ENCODE results near the gene SORBS1. TPM values are rescaled to one million over a fixed set of nuclear protein-coding genes. Genes with fewer than 3 reads are reported as not detected.

Gene SORBS1
- total RNA-seq, 1 donor from 2014 or later: 16.1 TPM

- no peaks in the 10 kb centered on the region for H3K27me3 ChIP-seq
- Mint-ChIP-seq H3K9me3 (no peaks in the 10 kb centered on the region), H3K27ac (no peak overlapping the region), H3K4me3 (no peak overlapping the region), H3K36me3 (no peaks in the 10 kb centered on the region), H3K27me3 (ENCODE audit: insufficient read depth, low read depth) (no peaks in the 10 kb centered on the region), H3K4me1 (peaks cover 12% of the 10 kb centered on the region)
- H3K36me3 ChIP-seq: no peaks in the 10 kb centered on the region
- H3K9me3 ChIP-seq (ENCODE audit: low read depth): no peaks in the 10 kb centered on the region
- no peak overlapping the region for H3K9ac ChIP-seq
- H3F3A ChIP-seq (ENCODE audit: low read depth): no peaks in the 10 kb centered on the region
- H3K79me2 ChIP-seq (ENCODE audit: low read depth): no peaks in the 10 kb centered on the region
- H4K20me1 ChIP-seq (ENCODE audit: low read depth): no peaks in the 10 kb centered on the region
- H3K4me3 ChIP-seq: no peak overlapping the region
- no peak overlapping the region for H3K27ac ChIP-seq
- DNase-seq (ENCODE audit: low spot score): no peak
- H3K4me2 ChIP-seq: no peak overlapping the region
- no peak overlapping the region for H2AFZ ChIP-seq (replicated peaks)
- H3K4me1 ChIP-seq: peaks cover 6% of the 10 kb centered on the region
- TF ChIP-seq EZH2phosphoT487 (IDR thresholded peaks at IDR 0.05) (no peak), EZH2 (IDR thresholded peaks at IDR 0.05) (no peak), CTCF (IDR thresholded peaks at IDR 0.05) (no peak)
These were observed 234.8 kb downstream of the SORBS1 start for GRCh38 chr10:95326396-95326795.

- no peaks in the 10 kb centered on the region for H3K79me2 ChIP-seq (ENCODE audit: low read depth)
- no peak overlapping the region for H2AFZ ChIP-seq (replicated peaks)
- no peak for DNase-seq (ENCODE audit: low spot score)
- H3K4me1 Mint-ChIP-seq: peaks cover 12% of the 10 kb centered on the region
- no peak overlapping the region for H3K4me2 ChIP-seq
- H3K27me3 ChIP-seq: no peaks in the 10 kb centered on the region
- no peaks in the 10 kb centered on the region for H4K20me1 ChIP-seq (ENCODE audit: low read depth)
- H3K36me3 ChIP-seq: no peaks in the 10 kb centered on the region
- no peaks in the 10 kb centered on the region for H3F3A ChIP-seq (ENCODE audit: low read depth)
- H3K27me3 Mint-ChIP-seq (ENCODE audit: insufficient read depth, low read depth): no peaks in the 10 kb centered on the region
- no peak overlapping the region for H3K9ac ChIP-seq
- no peak for TF ChIP-seq CTCF (IDR thresholded peaks at IDR 0.05)
- no peak for TF ChIP-seq EZH2 (IDR thresholded peaks at IDR 0.05)
- no peak for TF ChIP-seq EZH2phosphoT487 (IDR thresholded peaks at IDR 0.05)
- H3K9me3 Mint-ChIP-seq: no peaks in the 10 kb centered on the region
- no peaks in the 10 kb centered on the region for H3K36me3 Mint-ChIP-seq
- H3K4me1 ChIP-seq: peaks cover 6% of the 10 kb centered on the region
- H3K9me3 ChIP-seq (ENCODE audit: low read depth): no peaks in the 10 kb centered on the region
- no peak overlapping the region for H3K27ac ChIP-seq
- no peak overlapping the region for H3K4me3 ChIP-seq
- no peak overlapping the region for H3K27ac Mint-ChIP-seq
- H3K4me3 Mint-ChIP-seq: no peak overlapping the region
These were observed 235.3 kb downstream of the SORBS1 start for GRCh38 chr10:95325863-95326262.

- no peak overlapping the region for H3K9ac ChIP-seq
- DNase-seq (ENCODE audit: low spot score): no peak
- H3F3A ChIP-seq (ENCODE audit: low read depth): no peaks in the 10 kb centered on the region
- no peak overlapping the region for H3K4me2 ChIP-seq
- Mint-ChIP-seq H3K9me3 (no peaks in the 10 kb centered on the region), H3K27me3 (ENCODE audit: insufficient read depth, low read depth) (no peaks in the 10 kb centered on the region), H3K36me3 (no peaks in the 10 kb centered on the region), H3K4me1 (peaks cover 12% of the 10 kb centered on the region), H3K27ac (no peak overlapping the region), H3K4me3 (no peak overlapping the region)
- H2AFZ ChIP-seq (replicated peaks): no peak overlapping the region
- H4K20me1 ChIP-seq (ENCODE audit: low read depth): no peaks in the 10 kb centered on the region
- H3K27ac ChIP-seq: no peak overlapping the region
- peaks cover 6% of the 10 kb centered on the region for H3K4me1 ChIP-seq
- no peaks in the 10 kb centered on the region for H3K36me3 ChIP-seq
- H3K4me3 ChIP-seq: no peak overlapping the region
- no peaks in the 10 kb centered on the region for H3K27me3 ChIP-seq
- H3K9me3 ChIP-seq (ENCODE audit: low read depth): no peaks in the 10 kb centered on the region
- no peaks in the 10 kb centered on the region for H3K79me2 ChIP-seq (ENCODE audit: low read depth)
- TF ChIP-seq EZH2 (IDR thresholded peaks at IDR 0.05) (no peak), EZH2phosphoT487 (IDR thresholded peaks at IDR 0.05) (no peak)
These were observed 236.5 kb downstream of the SORBS1 start for GRCh38 chr10:95324436-95325268.

All from neural progenitor cell (in vitro differentiated cells).